MM.1S (cell line): ENCODE measurements around the gene FOXP1.

Experiments
- DNase-seq: peaks from one replicate; pipeline ENCODE4 v3.0.0-alpha.2; 2015
- H2AFZ ChIP-seq: fragments of 300-600 bp; sonication (generic); 2 replicates; pipeline ENCODE4 v1.6.0; 2016; ENCODE audit warnings: antibody characterized with exemption, low read length
- H3F3A ChIP-seq: fragments of 300-600 bp; sonication (generic); 2 replicates; pipeline ENCODE4 v1.6.1; 2016; ENCODE audit warnings: mild to moderate bottlenecking, antibody characterized with exemption, low read length, moderate library complexity, mixed read lengths; ENCODE audit not compliant: insufficient read depth
- H3K27ac ChIP-seq: fragments of 300-600 bp; sonication (generic); 2 replicates; pipeline ENCODE4 v1.5.1; 2016; ENCODE audit warnings: mild to moderate bottlenecking, low read length
- H3K27me3 ChIP-seq: fragments of 300-600 bp; sonication (generic); replicated peaks from 2 replicates; pipeline ENCODE4 v1.6.0; 2016; ENCODE audit warnings: low read length; ENCODE audit not compliant: insufficient read depth
- H3K36me3 ChIP-seq: fragments of 300-600 bp; sonication (generic); replicated peaks from 2 replicates; pipeline ENCODE4 v1.6.1; 2016; ENCODE audit warnings: mild to moderate bottlenecking, low read length, mixed read lengths; ENCODE audit not compliant: insufficient read depth
- H3K4me1 ChIP-seq: fragments of 300-600 bp; sonication (generic); 2 replicates; pipeline ENCODE4 v1.6.1; 2016; ENCODE audit warnings: low read length, mixed read lengths
- H3K4me2 ChIP-seq: fragments of 300-600 bp; sonication (generic); 2 replicates; pipeline ENCODE4 v1.6.0; 2016; ENCODE audit warnings: low read depth, low read length
- H3K4me3 ChIP-seq: fragments of 300-600 bp; sonication (generic); 2 replicates; pipeline ENCODE4 v1.5.1; 2016; ENCODE audit warnings: low read length, mixed read lengths
- H3K79me2 ChIP-seq: fragments of 300-600 bp; sonication (generic); 2 replicates; pipeline ENCODE4 v1.6.1; 2016; ENCODE audit warnings: mixed run types, low read length, mixed read lengths
- H3K9ac ChIP-seq: fragments of 300-600 bp; sonication (generic); 2 replicates; pipeline ENCODE4 v1.6.1; 2016; ENCODE audit warnings: low read length, mixed read lengths
- H3K9me2 ChIP-seq: fragments of 300-600 bp; sonication (generic); replicated peaks from 2 replicates; pipeline ENCODE4 v1.6.1; 2016; ENCODE audit warnings: mild to moderate bottlenecking, low read length, mixed read lengths; ENCODE audit not compliant: insufficient read depth
- H3K9me3 ChIP-seq: fragments of 300-600 bp; sonication (generic); replicated peaks from 2 replicates; pipeline ENCODE4 v1.6.1; 2016; ENCODE audit warnings: mild to moderate bottlenecking, low read length, mixed read lengths; ENCODE audit not compliant: insufficient read depth
- H4K20me1 ChIP-seq: fragments of 300-600 bp; sonication (generic); 2 replicates; pipeline ENCODE4 v1.6.1; 2016; ENCODE audit warnings: mild to moderate bottlenecking, low read length, moderate library complexity, mixed read lengths; ENCODE audit not compliant: insufficient read depth
- CTCF ChIP-seq: fragments of 300-600 bp; sonication (generic); IDR thresholded peaks from 2 replicates; pipeline ENCODE4 v1.5.1; 2016; ENCODE audit warnings: antibody characterized with exemption, low read length, mixed read lengths
- EZH2 ChIP-seq: fragments of 300-600 bp; sonication (generic); optimal IDR thresholded peaks from 2 replicates; pipeline ENCODE3; 2017; ENCODE audit warnings: low read depth, mild to moderate bottlenecking, antibody characterized with exemption, low read length, mixed read lengths
- EZH2phosphoT487 ChIP-seq: fragments of 300-600 bp; sonication (generic); IDR thresholded peaks from 2 replicates; pipeline ENCODE4 v1.6.1; 2018; ENCODE audit warnings: antibody characterized with exemption, low read length

Gene FOXP1

GRCh38 chr3:71451812-71452211 lies 131.7 kb downstream of the FOXP1 start:
- H4K20me1 ChIP-seq: no peaks in the 10 kb centered on the region
- TF ChIP-seq CTCF (no peak), EZH2phosphoT487 (no peak), EZH2 (no peak)
- no peaks in the 10 kb centered on the region for H3K36me3 ChIP-seq
- no peaks in the 10 kb centered on the region for H3K9me3 ChIP-seq
- no peak overlapping the region for H3K4me2 ChIP-seq
- no peak for DNase-seq
- no peaks in the 10 kb centered on the region for H3K9me2 ChIP-seq
- no peaks in the 10 kb centered on the region for H3K27me3 ChIP-seq
- no peaks in the 10 kb centered on the region for H3K79me2 ChIP-seq
- H3K4me3 ChIP-seq: no peak overlapping the region
- H3K4me1 ChIP-seq: peaks cover 50% of the 10 kb centered on the region
- no peak overlapping the region for H3K27ac ChIP-seq
- H3K9ac ChIP-seq: no peak overlapping the region
- H3F3A ChIP-seq: peaks cover 16% of the 10 kb centered on the region
- no peak overlapping the region for H2AFZ ChIP-seq

- no peaks in the 10 kb centered on the region for H3K79me2 ChIP-seq
- H3K4me1 ChIP-seq: peaks cover 45% of the 10 kb centered on the region
- no peak for DNase-seq
Measured at GRCh38 chr3:71451060-71451459, 132.5 kb downstream of the FOXP1 start.

GRCh38 chr3:71450162-71450561 lies 133.4 kb downstream of the FOXP1 start:
- Histone ChIP-seq H2AFZ (0 out of 2 replicates have a peak overlapping the region, but pooled peaks have one; percentile 6), H3K9ac (peak overlapping the region; percentile 50), H3F3A (peaks cover 16% of the 10 kb centered on the region), H3K79me2 (no peaks in the 10 kb centered on the region), H3K4me3 (peak overlapping the region; percentile 14; the same call in 1 of the 2 replicates), H3K4me1 (peaks cover 38% of the 10 kb centered on the region), H3K9me2 (no peaks in the 10 kb centered on the region), H3K9me3 (no peaks in the 10 kb centered on the region), H3K4me2 (peak overlapping the region; percentile 58), H3K27me3 (no peaks in the 10 kb centered on the region), H3K27ac (peak overlapping the region; percentile 72), H3K36me3 (no peaks in the 10 kb centered on the region), H4K20me1 (no peaks in the 10 kb centered on the region)
- TF ChIP-seq CTCF (no peak), EZH2phosphoT487 (no peak), EZH2 (no peak)
- peak; percentile 67 for DNase-seq

More at GRCh38 chr3:71451060-71451459, 132.5 kb downstream of the FOXP1 start:
- H3K27me3 ChIP-seq: no peaks in the 10 kb centered on the region
- peak overlapping the region; percentile 58; the same call in 1 of the 2 replicates for H3K4me2 ChIP-seq
- no peak overlapping the region for H3K9ac ChIP-seq
- H3F3A ChIP-seq: peaks cover 16% of the 10 kb centered on the region
- no peak overlapping the region for H3K4me3 ChIP-seq
- H3K9me3 ChIP-seq: no peaks in the 10 kb centered on the region
- peak overlapping the region; percentile 72; the same call in 1 of the 2 replicates for H3K27ac ChIP-seq
- H4K20me1 ChIP-seq: no peaks in the 10 kb centered on the region
- H3K9me2 ChIP-seq: no peaks in the 10 kb centered on the region
- TF ChIP-seq EZH2phosphoT487 (no peak), CTCF (no peak), EZH2 (no peak)
- H2AFZ ChIP-seq: no peak overlapping the region
- no peaks in the 10 kb centered on the region for H3K36me3 ChIP-seq
